Fibroblast of upper back skin (primary cell): ENCODE results near the gene GRAMD4.
A peak's percentile ranks its signal among the peaks of the same experiment; 100 is the strongest.

ENCODE experiments used
- DNase-seq: peaks from one replicate; pipeline ENCODE4 v3.0.0-alpha.2; 2013

The GRAMD4 gene, protein sequence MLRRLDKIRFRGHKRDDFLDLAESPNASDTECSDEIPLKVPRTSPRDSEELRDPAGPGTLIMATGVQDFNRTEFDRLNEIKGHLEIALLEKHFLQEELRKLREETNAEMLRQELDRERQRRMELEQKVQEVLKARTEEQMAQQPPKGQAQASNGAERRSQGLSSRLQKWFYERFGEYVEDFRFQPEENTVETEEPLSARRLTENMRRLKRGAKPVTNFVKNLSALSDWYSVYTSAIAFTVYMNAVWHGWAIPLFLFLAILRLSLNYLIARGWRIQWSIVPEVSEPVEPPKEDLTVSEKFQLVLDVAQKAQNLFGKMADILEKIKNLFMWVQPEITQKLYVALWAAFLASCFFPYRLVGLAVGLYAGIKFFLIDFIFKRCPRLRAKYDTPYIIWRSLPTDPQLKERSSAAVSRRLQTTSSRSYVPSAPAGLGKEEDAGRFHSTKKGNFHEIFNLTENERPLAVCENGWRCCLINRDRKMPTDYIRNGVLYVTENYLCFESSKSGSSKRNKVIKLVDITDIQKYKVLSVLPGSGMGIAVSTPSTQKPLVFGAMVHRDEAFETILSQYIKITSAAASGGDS

DNA sequence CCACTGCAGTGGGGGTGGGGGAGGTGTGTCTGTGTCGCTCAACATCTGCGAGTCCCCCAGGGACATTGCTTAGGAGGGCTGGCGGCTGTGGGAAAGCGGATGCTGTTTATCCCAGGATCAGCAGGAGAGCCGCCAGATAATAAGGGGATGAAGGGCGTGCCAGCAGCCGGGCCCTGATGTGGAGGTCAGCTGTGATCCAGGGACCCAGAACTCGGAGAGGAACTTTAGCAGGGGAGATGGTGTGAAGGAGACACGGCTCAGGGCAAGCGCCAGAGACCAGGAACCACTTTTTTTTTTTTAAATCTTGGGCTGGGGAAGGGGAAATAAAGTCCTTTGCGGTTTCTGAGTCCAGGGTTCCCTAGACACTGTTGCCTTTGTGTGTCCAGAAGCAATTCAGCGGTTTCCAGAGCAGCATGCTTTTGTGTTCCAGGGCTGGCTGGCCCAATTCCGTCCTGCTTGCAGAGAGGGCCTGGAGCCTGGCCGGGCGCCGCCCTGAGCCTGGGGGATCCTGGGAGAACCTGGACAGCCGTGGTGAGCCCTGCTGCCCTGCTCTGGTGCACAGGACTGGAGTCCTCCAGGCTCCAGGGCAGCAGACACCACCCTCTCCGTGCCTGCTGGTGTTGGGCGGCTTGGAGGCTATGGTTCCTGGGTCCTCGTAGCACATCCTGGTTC lies at the start of gene GRAMD4:
Gene GRAMD4 (plus strand): TSS at position 557 of the 672 bp plus-strand sequence. CDS start 6,414 bp downstream, outside the sequence.
- no peak for DNase-seq

DNA sequence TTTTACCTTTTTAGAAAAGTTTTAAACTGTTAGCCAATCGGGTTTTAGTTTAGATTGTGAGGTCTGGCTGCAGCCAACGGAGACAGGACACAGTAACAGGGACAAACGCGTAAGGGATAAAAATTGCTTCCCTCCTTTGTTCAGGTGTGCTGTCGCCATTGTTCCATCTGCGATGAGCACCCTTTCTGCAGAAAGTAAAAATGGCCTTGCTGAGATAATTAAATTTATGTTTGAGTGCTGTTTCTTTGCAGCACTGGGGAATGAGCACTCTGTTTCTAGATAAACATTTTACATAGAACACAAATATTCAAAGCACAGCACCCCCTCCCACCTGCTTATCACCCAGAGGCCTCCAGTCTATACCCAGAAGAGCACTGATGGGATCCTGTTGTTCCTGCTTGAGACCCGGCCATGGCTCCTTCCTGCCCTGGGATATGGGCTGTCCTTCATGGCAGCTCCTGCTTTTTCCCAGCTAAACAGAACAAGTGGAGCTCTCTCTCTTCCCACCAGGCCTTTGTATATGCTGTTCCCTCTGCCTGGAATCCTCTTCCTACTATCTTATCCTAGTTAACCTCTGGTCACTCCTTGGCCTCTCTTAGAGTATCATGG lies 48.4 kb upstream of the GRAMD4 start:
- no peak for DNase-seq

DNA sequence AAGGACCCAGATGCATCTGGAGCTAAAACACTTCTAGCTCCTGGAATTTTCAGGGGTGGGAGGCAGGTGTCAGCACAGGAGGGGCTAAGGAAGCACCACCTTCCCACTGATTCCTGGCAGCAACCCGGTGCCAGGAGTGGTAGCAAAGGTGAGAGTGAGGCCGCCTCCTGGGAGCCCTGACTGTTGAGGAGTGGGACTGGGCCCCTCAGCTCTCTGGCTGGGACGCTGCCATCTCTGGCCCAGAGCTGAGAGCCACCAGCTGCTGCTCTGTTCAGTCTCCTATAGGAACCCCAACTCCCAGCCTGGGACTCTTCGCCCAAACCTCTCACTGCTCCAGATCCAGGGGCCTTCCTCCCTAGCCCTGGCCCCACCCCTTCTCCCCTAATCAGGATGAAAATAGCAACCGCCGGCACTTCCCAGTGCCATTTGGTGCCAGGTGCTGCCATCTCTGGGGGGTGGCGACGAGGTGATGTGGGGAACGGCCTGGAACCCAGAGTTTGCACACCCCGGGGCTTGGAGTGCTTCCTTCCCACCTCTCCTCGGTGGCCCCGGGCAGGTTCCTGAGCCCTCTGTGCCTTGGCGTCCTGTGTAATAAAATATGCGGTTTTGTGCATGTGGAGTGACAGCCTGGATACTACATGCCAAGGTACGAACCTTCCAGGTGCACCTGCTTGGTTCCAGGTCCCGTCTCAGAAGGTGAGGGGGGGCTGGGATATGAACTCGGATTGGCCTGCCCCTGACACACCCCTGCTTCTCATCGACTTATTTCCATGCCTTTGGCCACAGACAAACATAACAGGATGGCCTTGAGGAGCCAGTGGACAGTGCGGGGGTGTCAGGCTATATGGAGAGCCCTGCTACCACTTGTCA lies 47.0 kb upstream of the GRAMD4 start:
- no peak for DNase-seq

DNA sequence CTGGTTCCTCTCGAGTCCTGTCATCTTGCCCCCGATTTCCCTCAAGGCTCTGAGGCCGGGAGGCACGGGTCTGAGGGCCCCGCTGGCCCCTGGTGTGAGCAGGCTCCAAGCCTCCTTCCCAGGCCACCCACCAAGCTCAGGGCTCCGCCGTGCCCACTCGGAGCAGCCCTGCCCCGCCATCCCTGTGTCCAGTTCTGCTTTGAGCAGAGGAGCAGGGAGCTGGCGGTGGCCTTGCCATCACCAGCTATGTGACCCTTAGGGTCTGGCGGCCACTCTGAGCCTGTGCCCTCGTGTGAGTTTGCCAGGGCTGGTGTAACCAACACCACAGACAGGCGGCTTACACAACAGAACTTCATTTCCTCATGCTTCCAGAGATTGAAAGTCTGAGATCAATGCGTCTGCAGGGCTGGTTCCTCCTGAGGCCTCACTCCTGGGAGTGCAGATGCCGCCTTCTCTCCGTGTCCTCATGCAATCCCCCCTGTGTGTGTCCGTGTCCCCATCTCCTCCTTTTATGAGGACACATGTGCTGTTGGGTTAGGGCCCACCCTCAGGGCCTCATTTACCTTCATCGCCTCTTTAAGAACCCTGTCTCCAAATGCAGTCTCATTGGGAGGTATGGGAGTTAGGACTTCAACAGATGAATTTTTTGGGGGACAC lies 46.3 kb upstream of the GRAMD4 start:
- DNase-seq = no peak

DNA sequence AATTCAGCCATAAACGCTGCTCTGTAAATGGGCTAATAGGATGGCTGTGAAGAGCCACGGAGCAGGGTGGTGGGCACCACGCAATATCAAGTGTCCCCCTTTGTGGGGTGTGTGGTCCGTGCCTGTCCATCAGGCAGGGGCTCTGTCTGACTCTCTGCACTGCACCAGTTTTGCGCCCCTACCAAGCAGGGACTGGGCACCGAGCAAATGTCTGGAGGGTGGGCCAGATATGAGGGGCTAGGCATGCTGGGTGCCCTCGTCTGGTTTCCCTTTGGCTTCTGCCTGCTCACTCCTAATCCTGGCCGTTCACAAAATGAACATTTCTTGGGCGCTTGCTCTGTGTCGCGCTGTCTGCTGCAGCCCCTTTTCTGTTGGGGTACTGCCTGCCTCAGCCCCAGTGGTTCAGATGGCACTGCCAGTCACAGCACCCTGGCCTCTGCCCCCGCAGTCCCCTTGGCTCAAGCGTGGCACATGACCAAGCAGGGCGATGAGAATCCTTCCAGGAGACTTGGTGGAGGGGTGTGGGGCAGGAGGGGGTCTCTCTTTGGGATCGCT lies 45.7 kb upstream of the GRAMD4 start:
- no peak for DNase-seq

DNA sequence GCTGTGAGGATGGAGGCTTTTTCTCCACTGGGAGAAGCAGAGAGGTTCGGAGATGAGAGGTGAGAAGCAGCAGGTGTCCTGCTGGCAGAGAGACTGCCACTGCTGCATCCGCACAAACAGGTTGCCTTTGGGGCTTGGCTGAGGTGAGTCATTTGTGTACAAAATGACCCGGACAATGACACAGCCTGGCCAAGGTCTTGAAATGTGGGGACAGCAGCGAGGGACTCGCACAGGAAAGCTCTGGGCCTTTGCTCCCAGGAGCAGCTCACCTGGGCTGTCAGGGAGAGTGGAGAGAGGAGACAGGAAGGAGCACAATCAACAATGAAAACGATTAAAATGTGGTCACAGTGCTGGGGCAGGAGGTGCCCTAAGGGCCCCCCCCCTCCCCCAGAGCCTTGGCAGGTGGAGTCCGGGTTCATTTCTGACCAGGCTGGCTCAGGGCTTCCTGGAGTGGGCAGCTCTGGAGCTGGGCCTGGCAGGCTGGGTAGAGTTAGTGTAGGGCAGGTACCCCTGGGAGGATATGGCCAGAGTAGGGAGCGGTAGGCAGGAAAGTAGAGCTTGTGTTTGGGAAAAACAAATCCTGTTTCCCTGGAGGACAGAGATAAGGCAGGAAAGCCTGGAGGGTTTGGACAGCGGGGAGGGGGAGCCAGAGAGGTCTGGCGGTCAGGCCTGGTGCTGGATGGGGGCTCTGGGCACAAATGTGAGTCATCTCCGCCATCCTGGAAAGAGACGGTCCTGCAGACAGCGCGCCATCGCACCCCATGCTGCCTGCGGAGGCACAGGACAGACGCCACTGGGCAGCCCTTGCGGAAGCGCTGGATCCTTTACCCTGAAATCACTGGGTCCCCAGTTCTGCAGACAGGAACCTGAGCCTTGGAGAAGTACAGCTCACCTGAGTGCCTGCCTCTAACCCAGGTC lies 44.9 kb upstream of the GRAMD4 start:
- DNase-seq = no peak

DNA sequence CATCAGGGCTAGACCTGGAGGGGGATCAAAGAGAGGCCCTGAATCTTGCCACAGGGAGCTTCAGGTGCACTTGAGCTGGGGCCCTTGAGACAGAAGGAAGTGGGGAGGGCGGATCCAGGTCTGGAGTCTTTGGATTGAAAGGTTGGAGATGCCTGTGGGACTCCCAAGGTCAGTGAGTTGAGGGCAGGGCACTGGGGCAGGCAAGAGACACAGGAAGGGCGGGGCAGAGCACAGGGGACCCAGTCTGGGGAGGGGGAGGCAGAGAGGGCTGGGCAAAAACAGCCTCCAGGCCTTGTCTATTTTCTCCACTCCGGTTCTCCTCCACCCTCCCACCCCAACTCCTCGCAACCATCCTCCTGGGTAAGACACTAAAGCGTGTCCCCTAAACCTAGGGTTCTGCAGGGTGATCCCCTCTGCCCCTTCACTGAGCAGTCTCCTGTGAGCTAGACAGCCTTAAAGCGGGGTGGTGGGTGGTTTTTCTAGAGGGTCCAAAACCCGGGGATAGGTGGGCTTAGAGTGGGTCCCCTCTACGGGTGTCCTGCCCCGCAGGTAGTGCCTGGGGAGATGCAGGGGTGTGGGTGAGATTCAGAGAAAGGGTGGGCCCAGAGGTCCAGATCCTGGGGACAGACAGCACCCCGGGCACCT lies 44.2 kb upstream of the GRAMD4 start:
- no peak for DNase-seq

DNA sequence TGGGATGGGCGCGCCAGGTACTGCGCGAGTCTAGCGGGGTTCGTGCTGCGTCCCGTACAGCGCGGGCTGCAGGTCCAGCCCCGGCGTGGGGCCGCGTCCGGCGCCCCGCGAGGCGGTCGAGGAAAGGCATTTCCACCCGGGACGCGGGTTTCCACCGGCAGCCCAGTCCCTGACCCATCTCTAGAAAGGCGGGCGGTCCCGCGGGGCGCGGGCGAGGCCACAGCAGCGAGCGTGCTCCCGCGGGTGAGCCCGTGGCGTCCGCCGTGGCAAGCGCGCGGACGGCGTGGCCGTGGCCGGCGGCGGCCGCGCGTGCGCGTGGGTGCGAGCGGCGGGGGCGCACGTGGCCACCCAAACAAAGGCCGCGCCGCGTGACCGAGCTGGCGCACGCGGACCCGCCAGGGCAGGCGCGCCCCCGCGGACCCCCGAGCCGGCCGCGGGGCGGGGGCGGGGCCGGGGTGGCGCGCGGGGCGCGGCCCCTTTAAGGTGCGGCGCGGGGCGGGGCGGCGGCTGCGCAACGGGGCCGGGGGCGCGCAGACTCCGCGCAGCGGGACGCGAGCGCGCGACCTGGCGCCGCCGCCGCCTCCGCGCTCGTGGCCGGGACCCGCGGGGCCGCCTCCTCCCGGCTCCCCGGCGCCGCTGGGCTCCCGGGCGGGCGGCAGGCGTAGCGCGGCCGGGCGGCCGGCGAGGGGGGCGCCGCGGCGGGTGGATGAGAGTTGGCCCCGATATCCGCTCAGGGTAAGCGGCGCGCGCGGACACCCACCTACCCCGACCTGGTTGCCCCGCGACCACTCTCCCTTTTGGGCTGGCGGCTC lies 43.4 kb upstream of the GRAMD4 start:
- peak; percentile 36 for DNase-seq

DNA sequence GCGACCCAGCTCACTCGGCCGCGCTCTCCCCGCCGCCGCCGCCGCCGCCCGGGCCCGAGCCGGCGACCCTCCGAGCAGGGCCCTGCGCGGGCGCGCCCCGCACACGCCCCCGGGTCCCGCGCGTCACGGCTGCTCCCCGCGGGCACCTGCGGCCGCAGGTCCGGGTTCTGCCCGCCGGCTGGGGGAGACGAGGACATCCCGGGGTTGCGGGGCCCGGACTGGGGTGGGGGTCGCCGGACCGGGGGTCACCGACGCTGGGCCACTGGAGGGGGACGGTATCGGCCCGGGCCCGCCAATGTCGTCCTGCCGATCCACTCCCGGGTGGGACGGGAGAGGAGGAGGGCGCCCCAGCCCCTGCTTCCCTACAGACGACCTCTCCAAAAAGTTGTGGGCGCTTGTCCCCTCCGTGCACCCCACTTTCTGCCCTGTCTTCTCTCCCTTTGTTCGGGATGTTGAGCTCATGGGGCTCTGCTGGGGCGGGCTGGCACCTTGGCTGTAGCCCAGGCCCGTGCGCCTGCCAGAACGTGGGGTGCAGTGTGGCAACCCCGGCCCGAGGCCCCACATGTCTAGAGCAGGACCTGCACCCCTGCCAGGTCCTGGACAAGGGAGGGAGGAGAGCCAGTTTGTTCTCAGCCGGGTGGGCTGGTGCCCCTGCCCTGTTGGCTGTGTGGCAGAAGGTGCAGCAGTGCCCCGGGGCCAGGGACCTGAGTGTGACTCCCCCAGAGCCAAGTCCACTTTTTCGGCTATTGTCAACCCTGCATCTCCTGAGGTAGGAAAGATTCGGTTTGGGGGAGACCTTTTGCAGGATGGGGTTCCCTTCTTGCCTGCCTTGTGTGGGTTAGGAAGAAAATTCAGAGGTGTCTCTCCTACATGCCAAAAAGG lies 42.6 kb upstream of the GRAMD4 start:
- DNase-seq = no peak

DNA sequence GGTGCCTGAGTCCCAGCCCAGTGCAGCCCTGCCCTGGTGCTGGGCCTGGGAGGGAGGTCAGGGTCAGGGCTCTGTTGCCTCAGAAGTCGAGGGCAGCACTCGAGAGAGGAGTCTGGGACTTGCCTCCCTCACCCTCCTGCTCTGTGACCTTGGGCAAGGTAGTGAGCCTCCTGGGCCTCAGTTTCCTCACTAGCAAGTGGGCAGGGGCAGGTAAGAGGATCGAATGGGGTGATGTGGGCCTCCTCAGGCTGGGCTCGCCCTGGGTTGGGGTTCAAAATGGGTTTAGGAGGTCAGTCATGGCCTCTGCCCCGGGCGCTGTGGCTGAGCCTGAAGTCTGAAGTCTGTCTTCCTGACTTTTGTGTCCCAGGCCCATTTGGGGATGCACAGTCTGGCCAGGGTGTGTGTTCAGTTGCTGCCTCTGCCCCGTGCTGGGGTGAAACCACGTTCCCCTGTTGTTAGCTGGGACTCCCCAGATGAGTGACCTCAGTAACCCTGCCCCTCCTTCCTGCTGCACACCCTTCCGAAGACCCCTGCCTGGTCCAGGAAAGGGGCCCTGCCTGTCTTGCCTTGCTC lies 41.8 kb upstream of the GRAMD4 start:
- no peak for DNase-seq

DNA sequence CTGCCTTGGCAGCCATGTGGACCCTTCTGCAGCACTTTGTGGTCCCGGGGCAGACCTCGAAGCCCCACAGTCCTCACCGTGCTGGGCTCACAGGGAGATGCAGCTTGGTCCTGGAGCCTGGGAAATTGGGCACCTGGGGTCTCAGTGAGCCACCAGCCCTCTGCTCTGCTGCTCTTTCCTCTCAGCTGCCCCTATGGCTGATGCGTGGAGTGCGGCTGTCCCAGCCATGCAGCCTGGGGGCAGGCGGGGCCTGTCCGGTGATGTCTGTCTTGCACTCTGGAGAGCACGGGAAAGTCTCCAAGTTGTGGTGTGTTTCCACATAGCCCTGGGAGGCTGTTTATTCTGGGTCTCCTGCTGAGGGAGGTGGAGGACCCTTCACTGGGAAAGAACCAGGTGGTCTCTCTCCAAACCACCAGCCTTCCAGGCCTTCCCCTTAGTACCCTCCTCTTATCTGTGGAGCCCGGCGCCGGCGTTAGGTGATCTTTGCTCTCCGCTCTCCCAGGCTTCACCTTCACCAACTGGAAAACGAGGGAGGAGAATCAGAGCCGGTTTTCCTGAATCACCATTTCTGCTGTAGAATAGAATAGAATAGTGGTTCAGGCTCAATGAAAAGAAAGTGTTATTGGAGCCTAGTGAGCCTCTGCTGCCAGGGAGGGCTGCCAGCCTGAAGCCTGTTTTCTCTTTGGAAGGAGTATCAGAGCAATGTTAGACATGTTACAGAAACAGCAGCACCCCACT lies 41.2 kb upstream of the GRAMD4 start:
- peak; percentile 17 for DNase-seq

DNA sequence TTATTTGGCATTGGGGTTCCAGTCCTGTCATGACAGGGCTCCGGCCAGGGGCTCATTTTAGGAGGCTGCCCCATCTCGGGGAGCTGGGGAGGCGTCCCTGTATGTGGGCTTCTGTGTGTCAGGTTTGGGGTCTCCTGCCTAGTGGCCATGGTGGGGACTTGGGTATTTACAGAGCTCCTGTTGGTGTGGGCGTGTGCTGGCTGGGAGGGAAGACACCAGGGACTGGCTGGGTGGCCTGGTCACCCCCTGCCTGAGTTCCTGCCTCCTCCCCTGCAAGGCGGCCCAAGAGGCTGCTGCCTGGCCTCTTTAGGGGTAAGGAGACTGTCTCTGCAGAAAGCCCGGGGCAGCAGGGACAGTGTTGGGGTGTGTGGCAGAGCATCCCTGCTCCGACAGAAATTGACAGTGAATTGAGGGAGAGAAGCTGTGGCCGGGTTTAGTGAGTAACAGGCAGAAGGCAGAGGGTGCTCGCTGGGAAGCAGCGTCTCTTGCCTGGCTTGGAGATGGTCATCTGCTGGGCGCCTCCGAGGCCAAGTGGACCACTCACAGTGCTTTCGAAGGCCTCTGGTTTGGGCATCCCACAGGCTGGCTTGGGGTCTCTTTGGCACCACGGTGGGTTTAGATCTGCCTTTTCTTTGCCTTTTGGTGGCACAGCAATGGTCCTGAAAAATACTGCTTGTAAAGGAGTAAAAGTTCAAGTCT lies 40.3 kb upstream of the GRAMD4 start:
- no peak for DNase-seq

DNA sequence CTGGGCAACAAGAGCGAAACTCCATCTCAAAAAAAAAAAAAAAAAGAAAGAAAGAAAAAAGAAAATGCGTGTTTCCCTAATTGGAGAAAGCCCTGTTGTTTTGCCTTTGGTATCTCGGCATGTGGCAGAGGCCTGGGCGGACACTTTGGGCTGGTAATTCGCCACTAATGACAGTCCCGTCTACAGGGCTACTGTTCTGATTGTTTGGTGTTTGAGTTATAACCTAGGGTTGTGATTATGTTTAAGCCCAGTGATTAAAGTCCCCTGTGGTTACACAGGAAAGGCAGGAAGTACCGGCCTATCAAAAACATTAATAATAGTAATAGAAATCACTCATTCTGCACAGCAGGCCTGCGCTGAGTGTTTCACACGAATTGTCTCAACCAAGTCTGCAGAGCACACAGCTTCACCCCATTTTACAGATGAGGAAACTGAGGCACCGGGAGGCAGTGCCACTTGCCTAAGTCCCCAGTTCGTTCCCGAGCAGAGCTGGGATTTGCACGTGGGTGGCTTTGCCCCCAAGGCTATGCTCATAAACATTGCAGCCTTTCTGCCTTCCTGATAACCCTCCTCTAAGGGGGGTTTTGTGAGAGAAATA lies 39.1 kb upstream of the GRAMD4 start:
- DNase-seq = no peak

DNA sequence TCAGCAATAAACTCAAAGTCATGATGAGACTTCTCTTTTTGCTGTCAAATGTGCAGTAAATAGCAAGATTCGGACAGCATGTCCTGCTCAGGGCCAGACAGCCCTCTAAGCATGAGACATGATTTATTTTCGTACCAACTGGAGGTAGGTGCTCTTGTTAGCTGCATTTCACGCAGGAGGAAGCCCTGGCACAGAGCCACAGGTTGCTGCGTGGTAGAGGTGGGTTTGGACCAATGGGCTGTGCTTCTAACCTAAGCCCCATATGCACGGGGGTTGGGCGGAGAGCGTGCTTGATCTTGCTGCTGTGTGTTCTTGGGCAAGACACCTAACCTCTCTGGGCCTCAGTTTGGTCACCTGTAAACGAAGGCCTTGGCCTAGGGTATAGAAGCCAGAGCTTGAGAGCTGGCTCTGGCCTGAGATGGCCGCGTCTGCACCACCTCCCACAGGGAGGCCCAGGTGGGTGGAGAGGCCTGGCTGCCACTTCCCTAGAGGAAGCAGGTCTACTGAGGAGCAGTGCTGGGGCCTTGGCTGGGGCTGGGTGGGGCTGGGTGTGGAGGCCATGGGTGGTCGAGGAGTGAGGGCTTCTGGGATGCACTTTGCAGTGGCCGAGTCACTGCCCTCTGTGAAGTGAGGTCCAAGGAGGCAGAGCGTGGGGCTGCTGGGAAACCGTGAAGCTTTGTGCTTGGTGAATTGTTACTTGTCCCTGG lies 38.5 kb upstream of the GRAMD4 start:
- no peak for DNase-seq

DNA sequence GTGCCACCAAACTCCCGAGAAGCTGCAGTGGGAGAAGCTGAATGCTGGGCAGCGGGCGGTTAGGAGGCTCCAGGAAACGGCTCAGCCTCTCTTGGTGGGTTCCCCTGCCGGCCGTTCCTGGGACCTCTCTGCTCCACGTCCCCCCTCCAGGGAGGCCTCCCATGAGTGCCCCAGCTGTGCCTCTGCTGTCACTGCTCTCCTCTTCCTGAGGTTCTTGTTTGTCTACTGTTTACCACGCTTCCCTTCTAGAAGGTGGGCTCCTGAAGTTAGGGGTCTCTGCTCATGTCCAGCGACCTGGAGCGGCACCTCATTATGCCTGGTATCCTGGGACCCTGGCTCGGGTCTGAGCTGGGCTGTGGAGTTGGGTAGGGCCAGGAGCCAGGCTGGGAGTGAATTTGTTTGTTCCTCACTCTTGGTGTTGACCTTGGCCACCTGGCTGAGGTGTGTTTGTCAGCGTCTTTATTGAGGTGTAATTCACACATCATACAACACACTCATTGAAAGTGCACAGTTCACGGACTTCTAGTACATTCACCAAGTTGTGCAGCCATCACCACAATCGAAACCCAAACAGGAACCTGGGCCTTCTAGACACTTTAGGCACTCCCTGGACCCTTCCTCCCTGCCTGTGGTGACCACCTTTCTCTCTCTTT lies 37.8 kb upstream of the GRAMD4 start:
- no peak for DNase-seq
